CD4-positive, alpha-beta T cell (primary cell): ENCODE data around the gene TRAF3. TPM values are rescaled to one million over a fixed set of nuclear protein-coding genes. Genes with fewer than 3 reads are reported as not detected.

Source experiments
- ATAC-seq: fragments of 200-7000 bp; cut with Tn5 transposase; one replicate; pipeline ENCODE4 v1.10.0; 2022; ENCODE audit warnings: mild to moderate bottlenecking; ENCODE audit not compliant: poor library complexity
- CTCF ChIA-PET: fragments of 350-600 bp; sonication (Branson Sonifier 250); formaldehyde crosslinking; loops from one replicate; lab custom pipeline; 2021; ENCODE audit warnings: antibody characterized with exemption, inconsistent platforms; lab: Charles Lee
- POLR2A ChIA-PET: fragments of 350-600 bp; sonication (Branson Sonifier 250); formaldehyde crosslinking; loops from one replicate; lab custom pipeline; 2021; ENCODE audit warnings: antibody characterized with exemption, inconsistent platforms; lab: Charles Lee
- DNase-seq, 14 experiments: peaks; one replicate each; pipeline ENCODE4 v3.0.0-alpha.2; 2013 to 2020; ENCODE audit warnings: mixed read lengths in 2 of 14
- H3K27ac ChIP-seq, 2 donors: one replicate each; pipeline versions ENCODE4 v1.5.1 to v1.7.0; 2013; ENCODE audit warnings: low read length in 2 of 2, low read depth in 1 of 2, mild to moderate bottlenecking in 1 of 2
- H3K27me3 ChIP-seq, 2 experiments: 1 replicate in 1 of 2; 2 replicates in 1 of 2; pipeline versions ENCODE4 v1.6.1 to v1.7.0; 2013; ENCODE audit warnings: low read length in 2 of 2, control low read depth in 1 of 2, mild to moderate bottlenecking in 1 of 2, moderate library complexity in 1 of 2; ENCODE audit not compliant: insufficient read depth in 2 of 2, control insufficient read depth in 1 of 2
- H3K36me3 ChIP-seq: one replicate; pipeline ENCODE4 v1.6.1; 2013; ENCODE audit warnings: low read length, control low read depth; ENCODE audit not compliant: insufficient read depth
- H3K4me1 ChIP-seq: one replicate; pipeline ENCODE4 v1.6.1; 2013; ENCODE audit warnings: low read length, control low read depth; ENCODE audit not compliant: insufficient read depth
- H3K4me3 ChIP-seq: one replicate; pipeline ENCODE4 v1.5.1; 2013; ENCODE audit warnings: mild to moderate bottlenecking, low read length, moderate library complexity
- H3K9me3 ChIP-seq, 2 experiments: 1 replicate in 1 of 2; 2 replicates in 1 of 2; pipeline versions ENCODE4 v1.6.1 to v1.7.0; 2013; ENCODE audit warnings: low read length in 2 of 2, mild to moderate bottlenecking in 2 of 2, control low read depth in 1 of 2, moderate library complexity in 1 of 2; ENCODE audit not compliant: control insufficient read depth in 1 of 2, insufficient read depth in 1 of 2
- H3K27ac Mint-ChIP-seq: one replicate; pipeline ENCODE4 v1.8.0; 2020; ENCODE audit warnings: mixed read lengths
- H3K27me3 Mint-ChIP-seq: one replicate; pipeline ENCODE4 v1.8.0; 2021; ENCODE audit warnings: mixed read lengths
- H3K36me3 Mint-ChIP-seq: one replicate; pipeline ENCODE4 v1.8.0; 2021; ENCODE audit warnings: low read depth, mixed read lengths
- H3K4me1 Mint-ChIP-seq: one replicate; pipeline ENCODE4 v1.8.0; 2021; ENCODE audit warnings: low read depth, mixed read lengths
- H3K4me3 Mint-ChIP-seq: one replicate; pipeline ENCODE4 v1.8.0; 2020; ENCODE audit warnings: mild to moderate bottlenecking, mixed read lengths
- H3K9me3 Mint-ChIP-seq: one replicate; pipeline ENCODE4 v1.8.0; 2020; ENCODE audit warnings: mixed read lengths
- CTCF ChIP-seq: fragments of 200-600 bp; IDR thresholded peaks from one replicate; pipeline ENCODE4 v1.8.0; 2022; ENCODE audit warnings: antibody characterized with exemption, mild to moderate bottlenecking
- intact Hi-C, 2 experiments: fragments of 100-400 bp; cut with DNase I in 1 of 2; cut with micrococcal nuclease in 1 of 2; formaldehyde crosslinking; loops; one replicate each; pipeline versions ENCODE4 v1.15.1 to v1.9.0; 2023 to 2025; cut with DNase I, micrococcal nuclease
- total RNA-seq, 174 experiments: library from RNA in 2 of 174; stranded (reverse) in 2 of 174; gene quantifications; one replicate each; pipeline ENCODE4 v1.2.3 and lab custom pipeline; 2021 to 2026

TRAF3 gene
- total RNA-seq, 2 experiments from 2014 or later: 27.1 to 32.4 TPM

- H3K4me3 Mint-ChIP-seq: no peak overlapping the region
- Histone ChIP-seq H3K9me3 (no peaks in the 10 kb centered on the region), H3K27me3 (no peaks in the 10 kb centered on the region), H3K4me1 (no peaks in the 10 kb centered on the region), H3K27ac (no peak overlapping the region), H3K36me3 (peaks cover 17% of the 10 kb centered on the region), H3K4me3 (no peak overlapping the region)
- ChIA-PET CTCF (no interaction called here), POLR2A (no interaction called here)
- no peaks in the 10 kb centered on the region for H3K27me3 Mint-ChIP-seq
- TF ChIP-seq CTCF: no peak
- H3K4me1 Mint-ChIP-seq: no peaks in the 10 kb centered on the region
- no peak for DNase-seq
- intact Hi-C loops: no loop called here
- no peak for ATAC-seq
- peaks cover 22% of the 10 kb centered on the region for H3K36me3 Mint-ChIP-seq
- H3K9me3 Mint-ChIP-seq: no peaks in the 10 kb centered on the region
- H3K27ac Mint-ChIP-seq: no peak overlapping the region
Measured at GRCh38 chr14:102911541-102911951, 134.3 kb downstream of the TRAF3 start.

GRCh38 chr14:102911991-102912761 lies 134.9 kb downstream of the TRAF3 start:
- ChIA-PET POLR2A (no interaction called here), CTCF (no interaction called here)
- no peak for TF ChIP-seq CTCF
- Mint-ChIP-seq H3K9me3 (no peaks in the 10 kb centered on the region), H3K4me3 (no peak overlapping the region), H3K36me3 (peaks cover 19% of the 10 kb centered on the region), H3K4me1 (no peaks in the 10 kb centered on the region), H3K27ac (no peak overlapping the region), H3K27me3 (no peaks in the 10 kb centered on the region)
- H3K9me3 ChIP-seq: no peaks in the 10 kb centered on the region
- no peaks in the 10 kb centered on the region for H3K4me1 ChIP-seq
- no peaks in the 10 kb centered on the region for H3K27me3 ChIP-seq
- peaks cover 11% of the 10 kb centered on the region for H3K36me3 ChIP-seq
- no peak overlapping the region for H3K27ac ChIP-seq
- no peak overlapping the region for H3K4me3 ChIP-seq
- DNase-seq: no peak
- intact Hi-C loops: no loop called here
- no peak for ATAC-seq

DNA sequence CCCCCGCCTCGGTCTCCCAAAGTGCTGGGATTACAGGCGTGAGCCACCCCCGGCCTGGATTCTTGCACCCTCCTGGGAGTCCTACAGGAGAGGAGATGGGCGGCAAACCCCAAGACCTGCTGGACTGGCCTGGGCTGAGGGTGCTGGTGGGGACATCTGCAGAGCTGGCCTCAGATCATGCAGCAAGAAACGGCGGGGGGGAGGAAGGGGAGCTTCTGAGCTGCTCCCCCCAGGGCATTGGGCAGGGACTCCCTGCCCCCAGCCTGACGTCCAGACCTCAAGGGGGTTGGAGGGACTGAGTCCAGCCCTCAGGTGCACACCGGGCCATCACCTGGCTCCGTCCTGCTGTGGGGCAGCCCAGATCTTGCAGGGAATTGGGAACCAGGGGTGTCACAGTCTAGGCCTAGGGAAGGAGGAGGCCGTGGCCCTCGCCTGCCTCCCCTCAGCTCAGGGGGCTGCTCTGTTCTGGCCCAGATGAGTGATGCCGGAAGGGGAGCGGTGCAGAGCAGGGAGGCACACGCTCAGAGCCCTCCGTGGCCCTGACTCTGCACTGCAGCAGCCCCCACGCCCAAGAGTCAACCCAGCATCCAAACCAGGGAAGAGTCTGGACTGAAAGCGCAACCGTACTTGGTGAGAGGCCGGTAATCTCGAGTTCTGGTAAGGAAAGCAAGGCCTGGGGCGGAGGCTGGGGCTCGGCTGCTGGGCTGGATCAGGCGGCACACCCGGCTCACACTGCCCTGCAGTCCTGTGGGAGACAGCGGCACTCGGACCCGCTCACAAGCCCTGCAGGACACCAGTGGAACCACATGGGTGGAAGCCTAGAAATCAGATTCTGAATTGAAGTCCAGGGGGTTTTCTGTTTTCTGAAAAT lies 136.3 kb downstream of the TRAF3 start:
- Mint-ChIP-seq H3K9me3 (no peaks in the 10 kb centered on the region), H3K27me3 (no peaks in the 10 kb centered on the region), H3K36me3 (peaks cover 10% of the 10 kb centered on the region), H3K4me1 (no peaks in the 10 kb centered on the region), H3K4me3 (no peak overlapping the region), H3K27ac (no peak overlapping the region)
- Histone ChIP-seq H3K4me3 (no peak overlapping the region), H3K9me3 (no peaks in the 10 kb centered on the region), H3K4me1 (no peaks in the 10 kb centered on the region), H3K27me3 (no peaks in the 10 kb centered on the region), H3K27ac (no peak overlapping the region), H3K36me3 (peaks cover 2% of the 10 kb centered on the region)
- no peak for DNase-seq
- ChIA-PET CTCF (no interaction called here), POLR2A (interaction anchor here (0.6 kb wide), 1 partner anchor 385 kb away, joined by 4 read pairs; no protein-coding TSS in a partner anchor)
- ATAC-seq: no peak
- intact Hi-C loops: no loop called here
- TF ChIP-seq CTCF: no peak
